NCI-H2227 (cell line): ENCODE data around the gene DCANP1.

Experiments
- DNase-seq: peaks from one replicate; lab custom pipeline; 2025; ENCODE audit not compliant: unreplicated experiment; lab: John Stamatoyannopoulos, UW

DCANP1 gene

DNA sequence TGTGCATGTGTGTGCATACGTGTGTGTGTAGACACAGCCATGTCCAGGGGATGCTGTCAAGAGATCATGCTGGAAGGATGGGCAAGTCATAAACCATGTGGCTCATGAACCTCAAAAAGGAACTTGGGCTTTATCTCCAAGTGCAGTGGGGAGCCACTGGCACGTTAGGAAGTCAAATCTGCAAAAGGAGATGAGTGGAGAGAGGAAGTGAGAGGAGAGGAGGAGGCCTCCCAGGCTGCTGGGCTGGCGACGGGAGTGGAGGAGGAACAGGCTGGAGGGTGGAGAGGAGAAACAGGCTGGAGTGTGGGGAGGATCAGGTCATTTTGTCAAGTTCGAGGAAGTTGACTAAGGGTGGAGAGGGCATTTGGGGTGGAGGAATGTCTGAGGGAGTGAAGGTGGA is 34.2 kb upstream of the DCANP1 start:
- DNase-seq: no peak

DNA sequence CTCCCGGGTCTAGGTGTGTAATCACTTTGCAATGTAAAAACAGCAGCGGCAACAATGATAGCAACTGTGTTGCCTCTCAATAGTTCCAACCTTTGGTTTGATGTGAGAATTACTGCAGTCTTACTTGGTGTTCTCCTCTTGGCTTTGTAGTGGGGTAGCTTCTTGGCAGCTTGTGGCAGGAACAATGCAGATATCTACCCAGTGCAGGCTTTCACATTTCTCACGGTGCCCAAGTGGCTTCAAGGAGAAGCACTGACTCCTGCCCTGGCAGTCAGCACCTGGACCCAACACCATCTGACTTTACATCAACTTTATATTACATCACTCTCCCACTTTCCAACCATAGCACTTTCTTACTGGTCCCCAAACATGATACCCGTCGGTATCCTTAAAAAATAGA is 33.4 kb upstream of the DCANP1 start:
- no peak for DNase-seq

DNA sequence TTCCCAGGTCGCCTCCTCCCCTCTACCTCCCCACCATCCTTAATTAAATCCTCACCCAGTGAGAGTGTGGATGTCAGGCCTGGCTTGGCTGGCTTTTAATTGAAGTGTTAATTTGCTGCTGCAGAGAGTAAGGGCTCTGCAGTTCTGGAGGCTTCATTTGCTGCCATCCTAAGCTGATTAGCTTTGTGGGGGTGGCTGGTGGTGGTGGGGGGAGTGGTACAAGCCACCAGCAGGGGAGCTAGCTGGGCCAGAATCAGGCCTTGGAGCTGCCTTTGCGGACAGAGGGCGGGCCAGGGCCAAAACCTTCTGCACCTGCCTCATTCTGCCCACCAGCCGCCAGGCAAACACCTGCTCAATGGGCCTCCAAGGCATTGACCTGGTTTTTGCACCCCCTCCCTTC is 31.8 kb upstream of the DCANP1 start:
- DNase-seq: no peak

DNA sequence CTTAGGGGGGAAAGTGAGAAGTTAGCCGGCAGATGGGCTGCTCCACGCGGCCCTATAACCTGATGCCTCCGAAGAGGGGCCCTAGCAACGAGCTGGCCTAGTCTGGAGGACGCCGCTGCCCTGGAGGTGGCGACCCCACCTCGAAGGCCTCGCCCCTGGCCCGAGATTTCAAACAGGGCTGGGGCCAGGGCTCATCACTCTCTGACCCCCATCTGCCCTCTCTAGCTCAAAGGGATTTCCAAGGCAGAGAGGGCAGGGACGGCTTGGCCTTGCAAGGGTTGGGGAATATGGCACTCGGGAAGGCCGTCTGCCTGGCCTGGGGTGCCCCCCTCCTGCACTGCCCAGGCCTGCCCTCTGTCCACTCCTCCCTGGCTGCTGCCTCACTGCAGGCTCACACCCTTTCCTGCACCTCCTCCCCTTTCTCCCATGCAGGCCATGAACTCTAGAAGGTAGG is 30.5 kb upstream of the DCANP1 start:
- no peak for DNase-seq

DNA sequence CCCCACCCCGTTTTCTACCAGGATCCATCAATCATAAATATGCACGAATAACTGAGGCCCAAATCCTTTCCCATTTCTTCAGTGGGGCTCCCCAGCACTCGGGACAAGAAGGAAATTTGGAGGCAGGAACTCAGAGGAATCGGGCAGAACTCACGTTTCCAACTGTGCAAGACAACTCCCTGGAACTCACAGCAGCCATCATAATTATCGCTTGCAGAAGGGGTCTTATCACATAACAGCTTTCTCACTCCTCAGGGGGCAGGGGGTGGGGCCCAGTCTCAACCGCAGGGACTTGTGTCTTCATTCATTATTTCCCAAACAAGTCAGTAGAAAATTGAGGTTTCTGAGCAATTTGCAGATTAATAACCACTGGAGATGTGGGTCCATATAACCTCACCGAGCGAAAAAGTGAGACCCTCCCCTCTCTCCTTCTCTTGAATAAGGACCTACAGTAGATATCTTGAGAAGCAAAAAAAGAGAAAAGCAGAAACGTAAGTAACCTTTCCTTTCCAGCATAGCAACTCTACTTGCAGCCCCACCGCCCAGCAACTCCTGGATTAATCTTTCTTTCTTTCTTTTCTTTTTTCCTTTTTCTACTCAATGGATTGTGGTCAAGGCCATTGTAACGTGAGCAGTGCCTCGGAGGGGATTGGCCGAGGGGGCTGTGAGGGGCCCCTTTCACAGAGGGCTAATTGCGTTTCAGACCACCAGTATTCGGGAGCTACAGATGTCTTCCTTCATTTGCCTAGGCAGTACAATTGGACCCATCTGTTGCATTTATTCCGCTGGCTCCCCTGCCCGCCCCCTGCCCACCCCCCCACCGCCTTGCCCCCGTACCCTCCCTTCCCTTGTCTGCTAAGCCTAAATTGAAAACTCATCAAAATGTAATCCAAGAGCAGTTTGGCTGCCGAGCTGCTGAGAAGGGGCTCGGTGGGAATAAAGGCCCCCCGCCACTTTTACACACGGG is 29.8 kb upstream of the DCANP1 start:
- DNase-seq: peak; percentile 49

DNA sequence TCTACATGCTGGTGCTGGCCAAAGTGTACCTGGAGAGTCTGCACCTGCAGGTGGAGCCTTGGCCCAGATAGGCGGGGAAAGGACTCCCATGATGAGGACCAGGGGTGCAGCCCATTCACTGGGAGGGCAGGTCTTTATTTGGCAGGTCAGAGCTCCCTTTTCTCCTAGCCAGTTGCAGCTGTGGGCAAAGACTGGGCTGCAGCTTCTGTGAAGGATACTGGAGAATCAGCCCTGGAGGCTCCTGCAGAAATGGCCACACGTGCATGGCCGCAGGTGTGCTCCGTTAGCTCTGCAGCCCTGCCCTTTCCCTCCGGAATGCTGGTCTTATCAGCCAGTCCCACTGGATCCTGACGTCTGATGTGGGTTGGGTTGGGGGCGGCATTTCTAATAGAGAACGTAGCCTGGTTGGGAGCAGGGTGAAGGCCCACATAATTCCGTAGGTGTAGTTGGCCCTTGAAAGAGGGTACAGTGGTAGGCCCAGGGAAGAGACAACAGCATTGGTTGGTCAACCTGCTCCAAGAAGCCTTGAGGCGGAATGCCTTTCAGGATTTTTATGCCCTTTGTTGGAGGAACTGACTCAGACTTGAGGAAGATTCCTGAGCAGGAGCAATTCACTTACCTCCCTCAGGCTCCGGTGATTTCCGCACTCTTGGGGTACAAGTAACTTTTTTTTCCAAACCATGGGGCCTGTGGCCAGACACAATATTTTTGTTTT is 27.0 kb upstream of the DCANP1 start:
- no peak for DNase-seq

DNA sequence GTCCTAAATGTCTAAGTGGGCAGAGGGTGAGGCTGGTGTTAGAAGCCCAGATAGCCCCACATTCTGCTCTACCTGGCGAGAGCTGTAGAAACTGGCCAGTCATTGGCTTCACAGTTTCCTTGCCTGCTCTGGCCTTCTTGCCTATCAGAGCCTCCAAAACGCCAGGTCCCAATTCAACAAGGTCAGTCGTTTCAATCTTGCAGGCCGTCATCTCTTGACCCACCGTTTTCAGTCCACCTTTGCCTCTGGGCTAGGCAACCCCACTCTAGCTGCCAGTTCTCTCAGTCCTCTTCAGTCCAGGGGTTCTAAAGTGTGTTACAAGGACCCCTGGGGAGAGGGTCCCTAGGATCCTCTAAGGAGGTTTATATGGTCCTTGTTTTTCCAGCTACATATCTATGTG is 25.0 kb upstream of the DCANP1 start:
- no peak for DNase-seq

DNA sequence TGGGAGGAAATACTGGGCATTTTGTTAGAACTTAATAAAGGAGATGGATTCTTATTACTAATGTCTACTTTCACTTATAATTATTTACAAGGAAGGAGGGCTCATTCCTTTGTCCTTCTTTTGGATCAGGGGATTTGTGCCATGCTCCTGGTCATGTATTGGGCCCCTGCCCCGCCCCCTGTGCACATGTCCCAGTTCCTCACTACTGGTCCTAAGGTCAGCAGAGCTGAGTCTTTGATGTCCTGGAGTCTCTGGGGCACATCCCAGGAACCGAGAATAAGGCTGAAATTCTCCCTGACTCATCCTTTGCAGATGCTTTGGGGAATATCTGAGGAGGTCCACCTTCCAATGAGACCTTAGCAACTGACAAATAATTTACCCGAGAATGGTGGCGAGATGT is 24.6 kb upstream of the DCANP1 start:
- no peak for DNase-seq

DNA sequence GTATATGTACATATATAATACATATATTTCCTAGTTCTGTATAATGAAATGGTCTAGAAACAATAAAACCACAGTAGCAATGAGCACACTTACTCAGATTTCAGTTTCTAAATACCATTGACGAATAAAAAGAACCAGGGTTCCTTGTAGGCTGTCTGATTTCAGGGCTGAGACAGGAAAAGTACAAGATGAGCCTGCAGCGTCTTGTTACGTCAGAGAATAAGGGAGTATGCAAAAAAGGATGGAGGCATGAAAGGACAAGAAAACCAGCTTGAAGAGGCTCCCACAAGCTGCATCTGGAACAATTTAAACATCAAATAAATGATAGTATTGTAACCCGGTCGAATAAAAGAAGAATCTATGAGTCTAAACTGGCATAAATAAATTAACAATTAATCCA is 22.8 kb upstream of the DCANP1 start:
- no peak for DNase-seq

DNA sequence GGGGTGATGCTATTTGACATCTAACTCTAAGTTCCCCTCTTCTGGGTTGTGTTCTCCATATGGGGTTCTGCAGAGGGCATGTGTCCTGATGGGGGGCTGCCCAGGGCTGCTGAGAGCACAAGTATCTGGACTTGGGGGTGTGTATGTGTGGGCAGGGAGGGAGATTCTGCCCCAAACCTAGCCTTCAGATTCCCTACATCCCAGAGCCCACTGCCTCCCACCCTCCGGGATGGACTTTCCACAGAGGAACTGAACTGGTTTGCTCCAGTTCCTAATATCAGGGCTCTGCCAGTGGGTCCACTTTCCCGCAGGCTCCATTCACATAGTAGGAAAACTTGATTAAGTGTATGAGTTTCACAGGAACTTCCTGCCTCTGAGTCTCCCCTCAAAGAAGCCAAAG is 21.4 kb upstream of the DCANP1 start:
- DNase-seq: no peak

DNA sequence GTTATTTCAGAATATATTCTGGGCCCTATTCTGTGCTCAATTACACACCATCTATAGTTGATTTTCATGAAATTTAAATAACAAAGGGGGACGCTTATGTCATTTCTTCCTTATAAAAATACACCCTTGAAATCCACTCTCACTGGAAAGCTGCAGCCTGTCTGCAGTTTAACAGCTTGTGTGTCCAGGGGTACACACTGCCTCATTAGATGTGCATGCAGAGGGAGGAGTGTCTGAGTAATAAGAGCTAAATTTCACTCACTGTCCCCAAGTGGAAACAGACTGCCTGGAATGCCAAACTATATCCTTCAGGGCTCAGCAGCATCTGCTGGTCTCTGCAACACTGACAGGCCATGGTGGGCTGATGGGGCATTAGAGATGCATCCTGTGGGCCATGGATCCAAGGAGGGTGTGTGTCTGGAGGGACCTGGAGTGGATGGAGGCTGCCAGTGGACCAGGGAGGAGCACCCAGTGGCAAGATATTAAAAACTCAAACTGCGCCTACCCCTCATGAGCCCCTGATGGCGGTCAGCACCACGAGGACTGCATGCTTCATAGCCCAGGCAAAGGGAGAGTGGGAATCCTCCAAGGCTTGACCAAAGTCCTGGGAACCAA is 20.8 kb upstream of the DCANP1 start:
- DNase-seq: no peak

DNA sequence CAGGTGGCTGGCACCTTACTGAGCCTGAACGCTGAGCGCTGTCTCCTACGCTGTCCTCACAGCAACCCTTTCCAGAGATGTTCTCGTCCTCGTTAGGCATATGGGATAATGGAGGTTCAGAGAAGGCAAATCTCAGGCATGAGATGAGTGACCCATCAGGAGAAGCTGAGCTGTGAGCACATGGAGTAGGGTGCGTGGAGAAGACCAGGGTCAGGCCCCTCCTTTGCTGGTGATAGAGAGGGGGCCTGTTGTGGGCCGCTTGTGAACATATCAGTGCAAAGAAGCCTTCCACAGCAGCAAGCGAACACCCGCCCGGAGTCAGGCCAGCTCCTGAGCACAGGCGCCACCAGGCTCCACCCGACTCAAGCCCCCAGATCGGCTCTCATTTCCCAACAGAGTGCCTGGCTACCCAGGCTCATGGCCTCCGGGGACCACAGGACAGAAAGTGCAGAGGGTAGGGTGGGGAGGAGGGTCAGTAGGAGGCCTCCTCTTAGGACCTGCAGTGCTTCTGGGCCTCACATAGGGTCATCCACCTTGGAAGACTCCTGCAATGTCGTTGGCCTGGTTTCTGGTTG is 20.0 kb upstream of the DCANP1 start:
- DNase-seq: no peak

DNA sequence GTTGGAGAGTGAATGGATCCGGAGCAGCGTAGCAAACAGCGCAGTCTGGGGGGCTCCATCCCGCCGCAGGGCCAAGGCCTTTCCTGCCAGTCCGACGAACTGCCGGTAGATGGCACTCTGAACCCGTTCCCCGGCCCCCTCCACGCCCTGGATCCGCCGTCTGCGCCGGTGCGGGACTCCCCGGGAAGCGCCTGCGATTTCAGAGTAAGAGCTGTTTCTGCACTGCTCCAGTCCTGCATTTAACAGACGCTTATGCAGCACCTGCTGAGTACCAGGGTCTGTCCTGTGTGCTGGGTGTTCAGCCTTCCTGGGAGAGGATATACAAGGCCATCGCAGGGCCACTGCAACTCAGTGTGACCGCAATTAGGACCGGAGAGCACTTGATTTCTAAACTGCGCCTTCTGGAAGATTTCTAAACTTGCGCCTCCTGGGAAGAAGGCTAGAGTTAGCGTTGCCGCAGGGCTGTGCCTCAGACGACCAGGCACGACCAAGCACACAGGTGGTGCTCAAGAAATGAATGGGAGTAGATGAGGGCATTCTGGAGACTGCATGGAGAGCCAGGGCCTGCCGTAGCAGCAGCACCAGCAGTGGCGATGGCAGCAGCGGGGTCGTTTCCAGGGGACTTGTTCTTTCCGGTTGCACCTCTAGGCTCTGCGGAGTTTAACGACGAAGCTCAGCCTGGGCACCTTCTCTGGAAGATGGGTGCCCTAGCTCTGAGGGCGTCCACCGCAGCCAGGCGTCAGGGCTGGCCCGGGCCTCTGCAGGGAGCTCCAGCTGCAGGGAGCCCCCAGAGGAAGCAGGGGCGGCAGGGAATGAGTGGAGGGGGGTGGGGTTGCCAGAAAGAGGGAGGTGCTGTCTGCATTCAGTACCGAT is 19.3 kb upstream of the DCANP1 start:
- DNase-seq: peak; percentile 85

DNA sequence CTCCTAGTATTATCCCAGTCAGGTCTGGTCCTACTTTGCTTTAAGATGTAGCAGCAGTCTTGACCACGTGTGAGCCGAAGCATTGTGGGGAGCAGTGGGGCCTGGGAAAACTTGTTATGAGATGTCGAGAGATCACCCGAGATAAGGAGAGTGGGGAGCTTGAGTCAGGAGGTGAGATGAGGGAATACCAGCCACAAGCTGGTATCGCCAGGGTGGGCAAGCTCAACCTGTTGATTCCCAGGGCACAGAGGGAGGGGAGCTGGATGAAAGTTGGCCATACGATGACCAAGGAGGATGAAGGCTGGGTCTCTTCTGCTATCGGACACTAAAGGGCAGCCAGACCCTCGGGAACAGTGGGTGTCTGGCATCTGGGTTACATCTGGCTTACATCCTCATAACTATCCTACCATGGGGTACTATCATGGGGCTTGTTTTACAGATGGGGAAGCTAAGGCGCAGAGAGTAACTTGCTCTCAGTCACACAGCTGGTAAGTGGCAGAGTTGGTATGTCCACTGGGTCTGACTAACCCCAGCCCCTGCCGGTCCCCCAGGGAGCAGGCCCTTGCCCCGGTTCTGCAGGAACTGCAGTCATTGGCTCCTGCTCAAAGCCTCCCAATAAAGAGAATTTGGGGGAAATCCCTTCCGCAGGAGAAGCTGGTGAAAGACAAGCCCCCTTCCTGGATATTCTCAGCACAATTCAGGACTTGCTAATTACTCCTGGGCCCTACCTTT is 18.4 kb upstream of the DCANP1 start:
- DNase-seq: no peak

DNA sequence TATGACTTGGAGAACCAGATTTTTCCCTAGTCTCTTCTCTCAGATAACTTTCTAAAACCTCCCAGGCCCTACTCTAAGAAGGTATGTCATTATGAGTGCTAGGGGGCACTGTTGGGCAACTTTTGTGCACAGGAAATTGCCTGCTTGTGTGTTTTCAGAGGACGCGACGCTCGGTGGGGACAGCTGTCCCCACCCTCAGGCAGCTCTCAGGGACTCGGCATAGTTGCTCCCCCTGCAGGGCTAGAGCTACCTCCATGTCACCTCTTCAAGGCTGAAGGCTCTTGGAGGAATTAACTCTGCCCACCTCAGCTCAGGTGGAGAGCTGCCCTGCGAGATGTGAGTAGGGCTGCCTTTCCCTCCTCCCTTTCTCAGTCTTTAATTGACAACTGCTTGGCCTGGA is 15.2 kb upstream of the DCANP1 start:
- peak; percentile 79 for DNase-seq

DNA sequence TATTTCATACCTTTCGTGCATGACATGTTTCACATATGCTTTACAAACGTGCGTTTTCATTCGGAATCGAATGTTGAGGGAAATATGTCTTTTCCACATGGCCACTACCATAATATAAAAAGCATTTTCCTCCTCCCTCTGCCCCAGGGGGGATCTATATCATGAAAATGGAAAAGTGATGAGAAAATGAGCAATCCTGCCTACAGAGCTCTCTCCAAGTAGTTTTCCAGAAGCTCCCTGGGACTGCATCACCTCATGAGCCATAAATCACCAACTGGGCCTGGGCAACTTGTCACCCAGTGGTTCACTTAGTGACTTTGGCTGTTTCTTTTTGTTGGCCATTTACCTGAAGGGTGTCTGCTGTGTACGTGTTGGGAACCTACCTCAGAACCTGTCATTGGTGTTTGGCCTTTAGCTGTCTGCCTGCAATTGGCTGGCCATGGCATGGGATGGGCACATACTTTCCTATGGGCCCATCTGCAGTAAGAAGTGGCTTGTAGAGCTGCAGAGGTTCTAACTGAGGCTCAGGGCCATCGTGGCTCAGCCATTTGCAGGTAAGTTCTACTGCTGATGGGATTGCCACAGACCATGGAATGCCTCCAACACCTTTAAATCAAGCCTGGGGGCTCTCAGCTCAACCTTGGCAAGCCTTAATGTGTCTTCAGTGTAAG is 14.5 kb upstream of the DCANP1 start:
- DNase-seq: no peak

DNA sequence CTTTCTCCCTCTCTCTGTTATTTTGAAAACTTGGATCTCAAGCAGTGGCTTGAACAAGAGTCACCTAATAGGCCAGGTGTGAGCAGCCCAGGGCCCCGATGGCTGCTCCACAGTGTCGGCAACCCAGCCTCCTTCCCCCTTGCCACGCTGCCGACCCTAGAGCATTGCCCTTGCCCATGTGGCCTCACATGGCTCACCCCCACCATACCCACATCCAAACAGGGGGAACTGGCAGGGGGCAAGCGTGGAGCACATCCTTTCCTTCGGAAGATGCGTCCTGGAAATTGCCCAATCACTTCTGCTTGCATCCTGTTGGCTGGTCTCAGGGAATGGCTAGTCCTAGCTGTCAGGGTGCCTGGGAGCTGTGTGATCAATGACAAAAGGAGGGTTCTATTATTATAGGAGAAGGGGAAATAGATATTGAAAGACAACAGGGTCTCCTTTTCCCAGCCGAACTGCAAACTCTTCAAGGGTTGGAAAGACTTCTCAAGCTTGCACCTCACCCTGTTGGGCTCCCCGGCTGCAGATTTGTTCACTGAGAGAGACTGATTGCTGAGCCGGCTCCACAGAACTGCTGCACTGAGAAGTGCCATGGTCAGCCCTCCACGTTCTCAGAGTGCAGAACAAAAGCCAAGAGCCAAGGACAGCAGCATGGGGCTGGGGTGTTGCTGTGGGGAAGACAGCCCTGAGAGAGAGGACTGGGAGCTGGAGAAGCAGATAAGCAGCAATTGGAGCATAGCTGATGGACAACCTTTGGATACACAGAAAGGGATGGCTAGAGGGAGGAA is 13.3 kb upstream of the DCANP1 start:
- no peak for DNase-seq

DNA sequence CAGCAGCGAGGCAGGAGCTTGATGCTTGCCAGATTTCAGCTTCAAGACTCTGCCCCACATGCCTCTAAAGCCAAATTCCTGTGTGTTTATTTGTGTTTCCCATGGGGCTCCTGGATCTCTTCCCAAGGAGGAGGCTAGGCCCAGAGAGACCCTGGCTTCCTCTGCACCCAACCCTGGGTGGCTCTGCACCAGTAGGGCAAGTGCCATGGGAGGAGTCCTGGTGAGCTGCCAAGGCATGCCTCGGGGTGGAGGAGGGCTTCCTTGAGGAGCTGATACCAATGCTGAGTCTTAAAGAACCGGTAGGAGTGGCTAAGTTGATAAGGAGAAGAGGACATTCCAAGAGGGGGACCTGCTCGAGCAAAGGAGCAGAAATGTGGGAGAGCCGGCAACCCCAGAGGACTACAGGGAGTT is 11.8 kb upstream of the DCANP1 start:
- no peak for DNase-seq

DNA sequence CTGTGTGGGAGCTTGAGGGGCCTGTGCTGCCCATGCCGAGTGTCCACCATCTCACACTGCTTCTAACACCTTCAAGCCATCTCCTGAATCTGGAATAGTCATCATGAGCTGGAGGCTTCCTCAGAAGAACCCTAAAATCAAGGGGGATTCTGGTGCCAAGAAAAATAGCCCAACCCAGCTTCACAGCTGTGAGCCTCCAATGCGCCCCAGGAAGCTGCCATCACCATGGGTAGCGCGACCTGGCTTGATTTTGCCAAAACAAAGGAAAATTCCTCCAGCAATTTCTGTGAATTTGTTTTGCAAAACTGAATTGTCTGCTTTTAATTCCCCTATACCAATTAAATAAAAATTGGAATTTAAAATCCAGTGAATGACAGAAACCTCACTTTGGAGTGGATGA is 11.2 kb upstream of the DCANP1 start:
- DNase-seq: no peak
